SJCRH30 (cell line): Measurements from ENCODE around the gene COL6A1. TPM values are rescaled to one million over a fixed set of nuclear protein-coding genes. Genes with fewer than 3 reads are reported as not detected.

ENCODE experiments used
- DNase-seq, 2 experiments: peaks; one replicate each; pipeline ENCODE4 v3.0.0-alpha.2; 2015 to 2020
- H3K27ac ChIP-seq: fragments of 250-450 bp; sonication (Bioruptor Pico); 2 replicates; pipeline ENCODE4 v1.5.1; 2020; ENCODE audit warnings: mild to moderate bottlenecking, moderate library complexity
- H3K27me3 ChIP-seq: fragments of 250-450 bp; sonication (Bioruptor Pico); 2 replicates; pipeline ENCODE4 v1.5.1; 2020; ENCODE audit warnings: mild to moderate bottlenecking, moderate library complexity
- H3K36me3 ChIP-seq: fragments of 250-450 bp; sonication (Bioruptor Pico); 2 replicates; pipeline ENCODE4 v1.5.1; 2020; ENCODE audit warnings: mild to moderate bottlenecking, moderate library complexity
- H3K4me1 ChIP-seq: fragments of 250-450 bp; sonication (Bioruptor Pico); 2 replicates; pipeline ENCODE4 v1.5.1; 2020; ENCODE audit warnings: mild to moderate bottlenecking, moderate library complexity
- H3K4me3 ChIP-seq: fragments of 250-450 bp; sonication (Bioruptor Pico); 2 replicates; pipeline ENCODE4 v1.5.1; 2020; ENCODE audit warnings: mild to moderate bottlenecking, moderate library complexity
- H3K9me3 ChIP-seq: fragments of 250-450 bp; sonication (Bioruptor Pico); replicated peaks from 2 replicates; pipeline ENCODE4 v1.5.1; 2020; ENCODE audit warnings: mild to moderate bottlenecking, moderate library complexity
- total RNA-seq: library from RNA; depleted of rRNA; stranded (reverse); fragments of >200 nt; shearing (Covaris generic); gene quantifications from 2 replicates; pipeline ENCODE4 v1.2.3, GENCODE V29; 2014; rRNA removed

Gene COL6A1, protein sequence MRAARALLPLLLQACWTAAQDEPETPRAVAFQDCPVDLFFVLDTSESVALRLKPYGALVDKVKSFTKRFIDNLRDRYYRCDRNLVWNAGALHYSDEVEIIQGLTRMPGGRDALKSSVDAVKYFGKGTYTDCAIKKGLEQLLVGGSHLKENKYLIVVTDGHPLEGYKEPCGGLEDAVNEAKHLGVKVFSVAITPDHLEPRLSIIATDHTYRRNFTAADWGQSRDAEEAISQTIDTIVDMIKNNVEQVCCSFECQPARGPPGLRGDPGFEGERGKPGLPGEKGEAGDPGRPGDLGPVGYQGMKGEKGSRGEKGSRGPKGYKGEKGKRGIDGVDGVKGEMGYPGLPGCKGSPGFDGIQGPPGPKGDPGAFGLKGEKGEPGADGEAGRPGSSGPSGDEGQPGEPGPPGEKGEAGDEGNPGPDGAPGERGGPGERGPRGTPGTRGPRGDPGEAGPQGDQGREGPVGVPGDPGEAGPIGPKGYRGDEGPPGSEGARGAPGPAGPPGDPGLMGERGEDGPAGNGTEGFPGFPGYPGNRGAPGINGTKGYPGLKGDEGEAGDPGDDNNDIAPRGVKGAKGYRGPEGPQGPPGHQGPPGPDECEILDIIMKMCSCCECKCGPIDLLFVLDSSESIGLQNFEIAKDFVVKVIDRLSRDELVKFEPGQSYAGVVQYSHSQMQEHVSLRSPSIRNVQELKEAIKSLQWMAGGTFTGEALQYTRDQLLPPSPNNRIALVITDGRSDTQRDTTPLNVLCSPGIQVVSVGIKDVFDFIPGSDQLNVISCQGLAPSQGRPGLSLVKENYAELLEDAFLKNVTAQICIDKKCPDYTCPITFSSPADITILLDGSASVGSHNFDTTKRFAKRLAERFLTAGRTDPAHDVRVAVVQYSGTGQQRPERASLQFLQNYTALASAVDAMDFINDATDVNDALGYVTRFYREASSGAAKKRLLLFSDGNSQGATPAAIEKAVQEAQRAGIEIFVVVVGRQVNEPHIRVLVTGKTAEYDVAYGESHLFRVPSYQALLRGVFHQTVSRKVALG
- 12.6 and 13.3 TPM in 2 replicates for total RNA-seq

GRCh38 chr21:45981151-45982091, at the start of gene COL6A1:
Gene COL6A1 (plus strand): TSS chr21:45981770. CDS start chr21:45981851, 81 bp downstream.
- no peaks in the 10 kb centered on the region for H3K9me3 ChIP-seq
- no peak within 1 kb of the TSS for H3K27ac ChIP-seq
- no peaks in the 10 kb centered on the region for H3K27me3 ChIP-seq
- H3K4me1 ChIP-seq: peaks cover 7% of the 10 kb centered on the region
- DNase-seq: peak; percentile 75
- H3K36me3 ChIP-seq: no peaks in the 10 kb centered on the region
- H3K4me3 ChIP-seq: peak within 1 kb of the TSS; percentile 64

GRCh38 chr21:45932922-45933502, 48.6 kb upstream of the COL6A1 start:
- DNase-seq: no peak
- H3K27ac ChIP-seq: no peak overlapping the region
- no peaks in the 10 kb centered on the region for H3K9me3 ChIP-seq
- H3K36me3 ChIP-seq: no peaks in the 10 kb centered on the region
- H3K4me3 ChIP-seq: no peak overlapping the region
- no peaks in the 10 kb centered on the region for H3K4me1 ChIP-seq
- no peaks in the 10 kb centered on the region for H3K27me3 ChIP-seq

GRCh38 chr21:45934085-45934484, 47.5 kb upstream of the COL6A1 start:
- no peaks in the 10 kb centered on the region; the same call in 1 of the 2 replicates for H3K4me1 ChIP-seq
- no peak overlapping the region for H3K27ac ChIP-seq
- DNase-seq: no peak
- no peaks in the 10 kb centered on the region for H3K36me3 ChIP-seq
- no peak overlapping the region for H3K4me3 ChIP-seq
- H3K27me3 ChIP-seq: no peaks in the 10 kb centered on the region
- H3K9me3 ChIP-seq: no peaks in the 10 kb centered on the region

DNA sequence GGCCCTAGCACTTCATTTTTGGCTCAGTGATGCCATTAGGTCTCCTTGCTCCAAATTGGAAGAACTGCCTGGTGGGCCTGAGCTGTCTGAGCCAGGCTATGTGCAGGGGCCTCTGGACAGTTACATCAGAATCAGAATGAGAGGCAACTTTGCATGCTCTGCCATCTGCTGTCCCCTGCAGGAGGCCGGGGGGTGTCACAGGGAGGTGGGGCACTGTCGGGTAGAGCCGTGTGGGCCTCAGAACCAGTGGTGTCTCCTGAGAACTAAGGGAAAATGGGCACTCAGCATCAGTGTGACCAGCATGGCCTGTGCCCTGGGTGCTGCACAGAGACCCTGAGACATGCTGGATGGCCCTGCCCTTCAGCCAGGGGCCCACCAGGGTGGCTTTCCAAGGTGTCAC, 47.0 kb upstream of the COL6A1 start:
- no peaks in the 10 kb centered on the region for H3K9me3 ChIP-seq
- DNase-seq: no peak
- H3K27ac ChIP-seq: no peak overlapping the region
- H3K36me3 ChIP-seq: no peaks in the 10 kb centered on the region
- H3K4me3 ChIP-seq: no peak overlapping the region
- H3K4me1 ChIP-seq: no peaks in the 10 kb centered on the region; the same call in 1 of the 2 replicates
- no peaks in the 10 kb centered on the region for H3K27me3 ChIP-seq

- H3K27ac ChIP-seq: no peak overlapping the region
Observed at GRCh38 chr21:45935628-45936027, 45.9 kb upstream of the COL6A1 start.

GRCh38 chr21:45937721-45938452, 43.7 kb upstream of the COL6A1 start:
- no peaks in the 10 kb centered on the region for H3K9me3 ChIP-seq
- H3K27me3 ChIP-seq: no peaks in the 10 kb centered on the region
- H3K4me3 ChIP-seq: no peak overlapping the region
- H3K27ac ChIP-seq: no peak overlapping the region
- H3K4me1 ChIP-seq: no peaks in the 10 kb centered on the region; the same call in 1 of the 2 replicates
- H3K36me3 ChIP-seq: no peaks in the 10 kb centered on the region
- peak in 1 of 2 experiments; percentile 36 for DNase-seq

More at GRCh38 chr21:45935628-45936027, 45.9 kb upstream of the COL6A1 start:
- Histone ChIP-seq H3K36me3 (no peaks in the 10 kb centered on the region), H3K9me3 (no peaks in the 10 kb centered on the region), H3K27me3 (no peaks in the 10 kb centered on the region), H3K4me3 (no peak overlapping the region), H3K4me1 (no peaks in the 10 kb centered on the region; the same call in 1 of the 2 replicates)
- no peak for DNase-seq

- Histone ChIP-seq H3K27me3 (no peaks in the 10 kb centered on the region), H3K9me3 (no peaks in the 10 kb centered on the region), H3K4me1 (no peaks in the 10 kb centered on the region; the same call in 1 of the 2 replicates), H3K27ac (no peak overlapping the region), H3K36me3 (no peaks in the 10 kb centered on the region), H3K4me3 (no peak overlapping the region)
- DNase-seq: no peak
Observed at GRCh38 chr21:45938453-45938755, 43.2 kb upstream of the COL6A1 start.

- peak; percentile 56 to 66 for DNase-seq
- Histone ChIP-seq H3K4me3 (no peak overlapping the region), H3K27me3 (no peaks in the 10 kb centered on the region), H3K27ac (no peak overlapping the region), H3K36me3 (no peaks in the 10 kb centered on the region), H3K4me1 (no peaks in the 10 kb centered on the region; the same call in 1 of the 2 replicates), H3K9me3 (no peaks in the 10 kb centered on the region)
Observed at GRCh38 chr21:45938811-45939520, 42.6 kb upstream of the COL6A1 start.

DNA sequence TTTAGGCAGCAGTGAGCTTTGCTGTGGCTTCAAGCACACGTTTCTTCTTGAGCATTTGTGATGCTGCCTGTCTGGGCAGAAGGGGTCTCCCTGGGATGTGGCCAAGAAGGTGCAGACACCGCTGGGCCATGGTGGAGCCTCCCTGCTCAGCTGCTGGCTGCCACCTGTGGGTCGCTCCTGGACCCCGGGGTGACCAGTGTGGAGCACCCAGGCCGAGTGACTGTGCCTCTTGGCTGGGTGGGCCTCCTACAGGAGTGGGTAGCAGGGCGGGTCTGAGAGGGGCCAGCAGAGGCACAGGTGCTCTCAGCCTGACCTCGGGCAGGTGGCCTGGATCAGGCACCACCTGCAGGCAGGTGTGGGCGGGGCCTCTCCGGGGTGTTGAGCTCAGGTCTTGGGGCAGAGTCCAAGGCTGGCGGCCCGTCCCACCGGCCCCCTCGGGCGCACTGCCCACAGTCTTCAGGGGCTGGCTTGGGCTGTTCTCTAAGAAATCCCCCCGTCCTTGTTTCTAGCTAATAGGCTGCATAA, 42.0 kb upstream of the COL6A1 start:
- no peaks in the 10 kb centered on the region for H3K9me3 ChIP-seq
- DNase-seq: no peak
- no peak overlapping the region for H3K27ac ChIP-seq
- H3K4me1 ChIP-seq: no peaks in the 10 kb centered on the region; the same call in 1 of the 2 replicates
- no peak overlapping the region for H3K4me3 ChIP-seq
- H3K27me3 ChIP-seq: no peaks in the 10 kb centered on the region
- no peaks in the 10 kb centered on the region for H3K36me3 ChIP-seq

DNA sequence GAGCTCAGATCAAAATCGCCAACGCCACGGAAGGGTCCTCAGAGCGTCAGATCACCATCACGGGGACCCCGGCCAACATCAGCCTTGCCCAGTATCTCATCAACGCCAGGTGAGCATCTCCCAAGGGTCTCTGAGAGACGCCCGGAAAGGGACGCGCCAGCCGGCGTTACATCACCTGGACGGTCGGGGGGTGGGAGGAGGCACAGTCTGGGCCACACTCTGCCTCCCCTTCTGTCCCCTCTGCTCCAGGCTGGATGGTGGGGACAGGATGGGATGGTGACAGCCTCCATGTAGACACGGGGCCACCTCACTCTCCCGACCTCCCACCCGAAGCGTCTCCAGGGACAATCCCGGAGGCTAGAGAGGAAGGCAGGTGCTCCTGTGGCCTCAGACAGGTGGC, 41.5 kb upstream of the COL6A1 start:
- H3K4me3 ChIP-seq: no peak overlapping the region
- H3K27ac ChIP-seq: no peak overlapping the region
- H3K36me3 ChIP-seq: no peaks in the 10 kb centered on the region
- no peak for DNase-seq
- H3K27me3 ChIP-seq: no peaks in the 10 kb centered on the region
- H3K9me3 ChIP-seq: no peaks in the 10 kb centered on the region
- H3K4me1 ChIP-seq: no peaks in the 10 kb centered on the region; the same call in 1 of the 2 replicates

DNA sequence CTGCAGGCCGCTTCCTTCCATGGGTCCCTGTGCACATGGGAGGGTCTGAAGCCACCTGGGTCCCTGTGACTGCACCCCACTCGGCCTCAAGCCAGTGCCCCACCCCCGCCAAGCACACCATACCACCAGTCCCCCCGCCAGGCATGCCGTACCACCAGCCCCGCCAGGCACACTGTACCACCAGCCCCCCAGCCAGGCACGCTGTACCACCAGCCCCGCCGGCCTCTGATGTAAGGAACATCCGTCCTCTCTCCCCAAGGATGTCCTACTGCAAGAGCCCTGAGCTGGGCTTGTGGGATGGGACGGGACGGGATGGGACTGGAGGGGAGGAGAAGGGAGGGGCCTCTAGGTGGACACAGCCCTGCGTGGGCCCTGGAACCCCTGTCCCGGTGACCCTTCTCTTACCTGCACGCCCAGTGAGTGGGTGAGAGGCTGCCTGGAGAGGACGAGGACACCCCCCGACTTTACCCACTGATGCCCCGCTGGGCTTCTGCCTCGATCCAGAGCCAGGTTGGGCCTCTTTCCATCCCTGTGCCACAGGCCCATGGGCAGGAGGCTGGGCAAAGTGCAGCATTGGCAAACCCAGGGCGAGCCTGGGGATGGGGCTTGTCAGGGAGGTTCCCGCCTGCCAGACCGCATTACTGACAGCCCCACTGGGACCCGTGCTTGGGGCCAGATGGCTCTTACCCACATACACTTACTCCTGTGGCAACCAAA, 40.8 kb upstream of the COL6A1 start:
- Histone ChIP-seq H3K4me3 (no peak overlapping the region), H3K27me3 (no peaks in the 10 kb centered on the region), H3K9me3 (no peaks in the 10 kb centered on the region), H3K4me1 (no peaks in the 10 kb centered on the region; the same call in 1 of the 2 replicates), H3K36me3 (no peaks in the 10 kb centered on the region), H3K27ac (no peak overlapping the region)
- no peak for DNase-seq

- Histone ChIP-seq H3K4me1 (no peaks in the 10 kb centered on the region; the same call in 1 of the 2 replicates), H3K9me3 (no peaks in the 10 kb centered on the region), H3K27ac (no peak overlapping the region), H3K36me3 (no peaks in the 10 kb centered on the region), H3K4me3 (no peak overlapping the region), H3K27me3 (no peaks in the 10 kb centered on the region)
- no peak for DNase-seq
Observed at GRCh38 chr21:45941338-45941710, 40.2 kb upstream of the COL6A1 start.
